ENCODE results near the gene GJA4.

The GJA4 gene

DNA sequence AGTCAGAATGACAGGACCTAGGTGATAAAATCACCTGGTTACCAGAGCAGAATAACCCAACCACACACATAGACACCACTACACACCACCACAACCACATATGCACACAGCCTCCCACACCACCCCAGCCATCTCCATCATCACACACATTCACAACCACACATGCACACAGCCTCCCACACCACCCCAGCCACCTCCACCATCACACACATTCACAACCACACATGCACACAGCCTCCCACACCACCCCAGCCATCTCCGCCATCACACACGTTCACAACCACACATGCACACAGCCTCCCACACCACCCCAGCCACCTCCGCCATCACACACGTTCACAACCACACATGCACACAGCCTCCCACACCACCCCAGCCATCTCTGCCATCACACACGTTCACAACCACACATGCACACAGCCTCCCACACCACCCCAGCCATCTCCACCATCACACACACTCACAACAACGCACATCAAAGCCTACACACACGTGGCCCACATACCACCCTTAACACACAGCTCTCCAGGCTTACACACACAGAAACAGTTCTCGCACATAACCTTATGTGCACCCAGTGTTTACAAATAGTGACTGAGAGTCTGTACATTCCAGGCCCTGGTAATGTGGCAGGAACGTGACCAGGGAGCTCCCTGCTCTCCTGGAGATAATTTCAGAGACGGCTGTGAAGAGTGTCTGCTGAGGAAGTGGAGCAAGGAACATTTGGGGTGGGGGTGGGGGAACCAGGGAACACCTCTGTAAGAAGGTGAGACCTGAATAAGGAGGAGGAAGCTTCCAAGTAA lies 15.1 kb upstream of the GJA4 start:
- Histone ChIP-seq H3K9me3 (replicated peaks in 1 of 11) (no peaks in the 10 kb centered on the region), H4K20me1 (no peaks in the 10 kb centered on the region; a peak in 1 of 22 replicates), H3K27me3 (peaks cover 33 to 39% (median 35%) of the 10 kb centered on the region in 11 experiments), H3K4me1 (peaks cover 0 to 10% (median 4%) of the 10 kb centered on the region in 10 experiments; a peak in 6 of 20 replicates), H3K27ac (no peak overlapping the region), H3K36me3 (no peaks in the 10 kb centered on the region), H3K4me3 (no peak overlapping the region), H3K4me2 (no peak overlapping the region), H3K9ac (no peak overlapping the region)
- TF ChIP-seq Cebpa-rat (IDR thresholded peaks at IDR 0.05), result no peak

DNA sequence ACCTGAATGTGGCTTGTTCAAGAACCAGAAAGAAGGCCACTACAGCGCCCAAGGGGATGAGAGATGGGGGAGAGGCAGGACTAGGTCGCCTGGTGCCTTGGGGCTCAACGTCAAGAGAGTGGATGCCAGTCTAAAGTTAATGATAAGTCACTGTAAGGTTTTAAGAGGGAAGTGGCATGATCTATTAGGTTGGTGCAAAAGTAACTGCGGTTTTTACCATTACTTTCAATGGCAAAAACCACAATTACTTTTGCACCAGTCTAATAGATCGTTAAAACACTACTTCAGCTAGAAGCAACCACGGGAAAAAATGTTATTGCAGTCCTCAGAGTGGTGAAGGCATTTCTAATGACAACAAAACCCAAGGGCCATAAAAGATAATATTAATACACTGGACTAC lies 14.4 kb upstream of the GJA4 start:
- no peak overlapping the region for H3K4me2 ChIP-seq
- no peaks in the 10 kb centered on the region for H3K9me3 ChIP-seq (replicated peaks in 1 of 11)
- no peak overlapping the region for H3K4me3 ChIP-seq
- H4K20me1 ChIP-seq, result no peaks in the 10 kb centered on the region; a peak in 1 of 22 replicates
- TF ChIP-seq Cebpa-rat (IDR thresholded peaks at IDR 0.05), result no peak
- H3K4me1 ChIP-seq, result peaks cover 0 to 12% (median 4%) of the 10 kb centered on the region in 10 experiments; a peak in 7 of 20 replicates
- no peaks in the 10 kb centered on the region for H3K36me3 ChIP-seq
- no peak overlapping the region for H3K9ac ChIP-seq
- H3K27ac ChIP-seq, result no peak overlapping the region
- peaks cover 39 to 45% (median 41%) of the 10 kb centered on the region in 11 experiments for H3K27me3 ChIP-seq

DNA sequence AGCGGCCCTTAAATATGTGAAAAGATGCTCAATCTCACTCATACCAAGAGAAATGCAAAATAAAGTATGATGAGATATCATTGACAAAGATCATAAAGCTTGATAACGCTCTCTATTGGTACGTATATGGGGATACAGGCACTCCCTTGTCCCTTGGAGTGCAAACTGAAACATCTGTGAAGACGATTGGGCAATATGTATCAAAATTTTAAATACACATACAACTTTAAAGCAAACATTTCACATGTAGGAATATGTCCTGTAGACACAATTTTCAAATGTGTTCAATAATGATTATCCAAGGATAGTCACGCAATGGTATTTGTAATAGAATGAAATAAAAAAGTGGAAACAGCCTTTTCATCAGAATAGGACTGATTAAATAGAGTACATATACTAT lies 13.8 kb upstream of the GJA4 start:
- no peak overlapping the region for H3K9ac ChIP-seq
- no peak overlapping the region for H3K4me3 ChIP-seq
- H4K20me1 ChIP-seq, result no peaks in the 10 kb centered on the region; a peak in 1 of 22 replicates
- peaks cover 0 to 19% (median 4%) of the 10 kb centered on the region in 10 experiments; a peak in 7 of 20 replicates for H3K4me1 ChIP-seq
- H3K27me3 ChIP-seq, result peaks cover 40 to 51% (median 45%) of the 10 kb centered on the region in 11 experiments
- H3K4me2 ChIP-seq, result no peak overlapping the region
- TF ChIP-seq Cebpa-rat (IDR thresholded peaks at IDR 0.05), result no peak
- no peaks in the 10 kb centered on the region for H3K36me3 ChIP-seq
- H3K9me3 ChIP-seq (replicated peaks in 1 of 11), result no peaks in the 10 kb centered on the region
- H3K27ac ChIP-seq, result no peak overlapping the region

GRCh38 chr1:34779526-34779925 lies 13.3 kb upstream of the GJA4 start:
- H3K4me2 ChIP-seq, result no peak overlapping the region
- no peak overlapping the region for H3K4me3 ChIP-seq
- H3K27me3 ChIP-seq, result peaks cover 40 to 51% (median 45%) of the 10 kb centered on the region in 11 experiments
- H3K9me3 ChIP-seq (replicated peaks in 1 of 11), result no peaks in the 10 kb centered on the region
- no peaks in the 10 kb centered on the region for H3K36me3 ChIP-seq
- H3K4me1 ChIP-seq, result peaks cover 0 to 19% (median 4%) of the 10 kb centered on the region in 10 experiments; a peak in 7 of 20 replicates
- H4K20me1 ChIP-seq, result no peaks in the 10 kb centered on the region; a peak in 1 of 22 replicates
- H3K27ac ChIP-seq, result no peak overlapping the region
- no peak overlapping the region for H3K9ac ChIP-seq
- no peak for TF ChIP-seq Cebpa-rat (IDR thresholded peaks at IDR 0.05)

DNA sequence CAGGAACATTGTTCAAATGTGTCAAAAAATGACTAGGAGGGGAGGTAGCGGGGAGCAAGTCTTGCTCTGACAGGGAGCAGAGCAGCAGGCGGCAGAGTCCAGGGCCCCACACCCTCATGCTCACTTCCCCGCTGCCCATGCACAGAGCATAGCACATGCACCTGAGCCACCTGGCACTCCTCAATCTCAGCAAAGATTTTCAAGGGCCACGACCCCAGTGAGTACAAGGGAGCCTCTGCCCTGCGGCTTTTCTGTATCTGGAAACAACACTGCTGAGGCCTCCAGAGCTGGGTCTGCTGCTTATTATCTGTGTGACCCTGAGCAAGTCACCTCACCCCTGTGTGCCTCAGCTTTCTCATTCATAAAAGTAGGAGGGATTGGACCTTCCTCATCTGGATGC lies 12.8 kb upstream of the GJA4 start:
- H3K4me1 ChIP-seq, result peaks cover 0 to 19% (median 4%) of the 10 kb centered on the region in 10 experiments; a peak in 7 of 20 replicates
- no peak overlapping the region for H3K9ac ChIP-seq
- no peak for TF ChIP-seq Cebpa-rat (IDR thresholded peaks at IDR 0.05)
- H3K4me3 ChIP-seq, result no peak overlapping the region
- H3K4me2 ChIP-seq, result no peak overlapping the region
- H3K9me3 ChIP-seq (replicated peaks in 1 of 11), result no peaks in the 10 kb centered on the region
- no peak overlapping the region for H3K27ac ChIP-seq
- H3K27me3 ChIP-seq, result peaks cover 40 to 51% (median 45%) of the 10 kb centered on the region in 11 experiments
- no peaks in the 10 kb centered on the region; a peak in 1 of 22 replicates for H4K20me1 ChIP-seq
- no peaks in the 10 kb centered on the region for H3K36me3 ChIP-seq

GRCh38 chr1:34780528-34780927 lies 12.3 kb upstream of the GJA4 start:
- Histone ChIP-seq H3K4me1 (peaks cover 0 to 19% (median 4%) of the 10 kb centered on the region in 10 experiments; a peak in 8 of 20 replicates), H4K20me1 (no peaks in the 10 kb centered on the region; a peak in 1 of 22 replicates), H3K27ac (no peak overlapping the region), H3K27me3 (peaks cover 40 to 51% (median 45%) of the 10 kb centered on the region in 11 experiments), H3K36me3 (no peaks in the 10 kb centered on the region), H3K9me3 (replicated peaks in 1 of 11) (no peaks in the 10 kb centered on the region), H3K4me2 (no peak overlapping the region), H3K9ac (no peak overlapping the region), H3K4me3 (no peak overlapping the region)
- no peak for TF ChIP-seq Cebpa-rat (IDR thresholded peaks at IDR 0.05)

DNA sequence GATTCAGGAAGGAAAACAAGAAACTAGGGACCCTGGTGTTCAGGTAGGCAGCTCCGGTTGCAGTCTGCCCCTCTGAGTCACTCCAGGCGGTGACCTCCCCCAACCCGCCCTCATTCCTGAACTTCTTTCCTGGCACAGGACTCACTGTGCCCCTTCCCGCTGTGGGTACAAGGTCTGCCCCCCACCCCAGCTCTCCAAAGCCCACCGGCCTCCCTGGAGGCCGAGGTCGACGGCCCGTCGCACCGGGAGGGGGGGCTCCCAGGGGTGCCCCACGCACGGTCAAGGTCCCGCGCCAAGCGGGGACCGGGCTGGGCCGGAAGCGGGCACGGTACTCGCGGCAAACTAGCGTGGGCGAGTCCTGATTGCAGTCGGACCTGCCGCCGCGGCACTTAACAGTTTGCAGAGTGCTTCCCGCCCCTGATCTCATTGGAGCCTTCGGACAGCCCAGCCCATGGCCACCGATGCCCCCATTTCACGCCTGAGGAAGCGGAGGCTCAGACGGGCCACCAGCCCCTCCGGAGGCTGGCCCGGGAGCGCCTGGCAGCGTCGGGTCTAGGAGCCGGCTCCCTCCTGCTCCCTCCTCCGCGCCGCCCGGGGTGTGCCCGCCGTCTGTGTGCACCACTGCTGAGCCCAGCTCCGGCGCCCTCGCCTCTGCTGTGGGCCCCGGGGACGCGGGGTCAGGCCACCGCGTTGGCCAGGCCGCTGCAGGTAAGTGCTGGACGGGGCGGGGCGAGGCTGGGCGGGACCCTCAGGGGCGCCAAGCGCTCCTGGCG lies 11.5 kb upstream of the GJA4 start, which contains the start of gene GJB3:
Gene GJB3, plus strand, starts transcription at position 144 of the 773 bp plus-strand sequence. CDS start 3,549 bp downstream, outside the sequence.
- Histone ChIP-seq H3K4me3 (no peak within 1 kb of the TSS; a peak in 1 of 20 replicates), H3K4me2 (peak within 1 kb of the TSS in 5 of 11 experiments; percentile 7 to 59 (median 28); a peak in 6 of 22 replicates), H3K27me3 (peaks cover 40 to 51% (median 45%) of the 10 kb centered on the region in 11 experiments)

DNA sequence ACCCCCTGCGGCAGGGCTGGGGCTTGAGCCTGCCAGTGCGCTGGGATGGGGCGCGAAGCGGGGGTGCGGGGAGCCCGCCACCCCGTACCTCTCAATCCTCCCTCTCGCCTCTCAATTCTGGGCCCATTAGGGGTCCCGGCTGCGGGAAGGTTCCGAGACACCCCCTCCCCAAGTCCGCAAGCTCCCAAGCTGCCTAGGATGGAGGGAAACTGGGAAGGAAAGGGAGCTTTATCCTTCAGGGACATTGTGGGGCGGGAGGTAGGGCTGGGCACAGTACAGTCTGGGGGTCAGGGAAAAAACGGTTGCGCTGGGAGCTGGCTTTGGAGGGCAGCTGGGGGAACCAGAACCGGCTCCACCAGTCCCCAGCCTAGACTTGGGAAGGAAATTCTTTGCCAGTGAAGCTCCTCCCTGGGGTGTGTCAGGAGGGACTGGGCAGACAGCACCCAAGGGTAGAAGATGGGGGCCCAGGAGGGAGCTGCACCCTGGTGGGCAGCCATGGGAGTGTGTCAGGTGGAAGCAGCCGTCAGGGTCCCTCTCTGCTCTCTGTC lies 10.9 kb upstream of the GJA4 start:
- Histone ChIP-seq H3K9me3 (replicated peaks in 1 of 11) (no peaks in the 10 kb centered on the region), H3K36me3 (no peaks in the 10 kb centered on the region), H3K27ac (no peak overlapping the region), H3K4me3 (no peak overlapping the region), H3K4me2 (0 out of 22 replicates have a peak overlapping the region, but pooled peaks of 2 of the 11 experiments have one; percentile 26 to 59), H3K9ac (no peak overlapping the region), H4K20me1 (no peaks in the 10 kb centered on the region; a peak in 2 of 22 replicates), H3K4me1 (peaks cover 0 to 19% (median 4%) of the 10 kb centered on the region in 10 experiments; a peak in 8 of 20 replicates), H3K27me3 (peaks cover 40 to 51% (median 45%) of the 10 kb centered on the region in 11 experiments)
- no peak for TF ChIP-seq Cebpa-rat (IDR thresholded peaks at IDR 0.05)

More for the DNA sequence above, 11.5 kb upstream of the GJA4 start, which contains the start of gene GJB3:
- peaks cover 0 to 19% (median 4%) of the 10 kb centered on the region in 10 experiments; a peak in 8 of 20 replicates for H3K4me1 ChIP-seq
- no peak within 1 kb of the TSS for H3K27ac ChIP-seq
- H3K36me3 ChIP-seq, result no peaks in the 10 kb centered on the region
- no peak within 1 kb of the TSS for H3K9ac ChIP-seq
- TF ChIP-seq Cebpa-rat (IDR thresholded peaks at IDR 0.05), result no peak
- no peaks in the 10 kb centered on the region; a peak in 1 of 22 replicates for H4K20me1 ChIP-seq
- no peaks in the 10 kb centered on the region for H3K9me3 ChIP-seq (replicated peaks in 1 of 11)
